HL-60 (cell line): Measurements from ENCODE around the gene CFAP46.

Experiments used
- DNase-seq, 2 experiments: peaks; one replicate each; pipeline ENCODE4 v3.0.0-alpha.2; 2010 to 2020; ENCODE audit warnings: low read depth in 1 of 2, low spot score in 1 of 2
- H3K27ac ChIP-seq: fragments of 250-450 bp; sonication (Bioruptor Pico); replicated peaks from 2 replicates; pipeline ENCODE4 v1.5.1; 2020; ENCODE audit warnings: mild to moderate bottlenecking, moderate library complexity
- H3K27me3 ChIP-seq: fragments of 250-450 bp; sonication (Bioruptor Pico); 2 replicates; pipeline ENCODE4 v1.5.1; 2021; ENCODE audit warnings: mild to moderate bottlenecking, moderate library complexity; ENCODE audit not compliant: insufficient read depth, poor library complexity, severe bottlenecking
- H3K4me3 ChIP-seq: replicated peaks from 2 replicates; pipeline ENCODE4 v1.5.1; 2011; ENCODE audit warnings: mild to moderate bottlenecking, control low read depth, low read length; ENCODE audit not compliant: insufficient read depth
- GABPA ChIP-seq: IDR thresholded peaks from 2 replicates; pipeline ENCODE4 v1.6.1; 2012; ENCODE audit warnings: low read depth
- POLR2AphosphoS5 ChIP-seq: IDR thresholded peaks from 2 replicates; pipeline ENCODE4 v1.6.1; 2012; ENCODE audit warnings: low read depth
- SPI1 ChIP-seq: IDR thresholded peaks from 2 replicates; pipeline ENCODE4 v1.6.1; 2012; ENCODE audit warnings: low read depth, mild to moderate bottlenecking, borderline replicate concordance
- TF ChIP-seq, protein P1 (sequence below): IDR thresholded peaks from one replicate; pipeline ENCODE4 v1.5.1; 2011; ENCODE audit warnings: low read length, control low read depth, inconsistent platforms; ENCODE audit not compliant: insufficient read depth
- TF ChIP-seq, protein P2 (sequence below): IDR thresholded peaks from 2 replicates; pipeline ENCODE4 v1.6.1; 2012; ENCODE audit warnings: low read depth; ENCODE audit not compliant: insufficient replicate concordance

Gene CFAP46

DNA sequence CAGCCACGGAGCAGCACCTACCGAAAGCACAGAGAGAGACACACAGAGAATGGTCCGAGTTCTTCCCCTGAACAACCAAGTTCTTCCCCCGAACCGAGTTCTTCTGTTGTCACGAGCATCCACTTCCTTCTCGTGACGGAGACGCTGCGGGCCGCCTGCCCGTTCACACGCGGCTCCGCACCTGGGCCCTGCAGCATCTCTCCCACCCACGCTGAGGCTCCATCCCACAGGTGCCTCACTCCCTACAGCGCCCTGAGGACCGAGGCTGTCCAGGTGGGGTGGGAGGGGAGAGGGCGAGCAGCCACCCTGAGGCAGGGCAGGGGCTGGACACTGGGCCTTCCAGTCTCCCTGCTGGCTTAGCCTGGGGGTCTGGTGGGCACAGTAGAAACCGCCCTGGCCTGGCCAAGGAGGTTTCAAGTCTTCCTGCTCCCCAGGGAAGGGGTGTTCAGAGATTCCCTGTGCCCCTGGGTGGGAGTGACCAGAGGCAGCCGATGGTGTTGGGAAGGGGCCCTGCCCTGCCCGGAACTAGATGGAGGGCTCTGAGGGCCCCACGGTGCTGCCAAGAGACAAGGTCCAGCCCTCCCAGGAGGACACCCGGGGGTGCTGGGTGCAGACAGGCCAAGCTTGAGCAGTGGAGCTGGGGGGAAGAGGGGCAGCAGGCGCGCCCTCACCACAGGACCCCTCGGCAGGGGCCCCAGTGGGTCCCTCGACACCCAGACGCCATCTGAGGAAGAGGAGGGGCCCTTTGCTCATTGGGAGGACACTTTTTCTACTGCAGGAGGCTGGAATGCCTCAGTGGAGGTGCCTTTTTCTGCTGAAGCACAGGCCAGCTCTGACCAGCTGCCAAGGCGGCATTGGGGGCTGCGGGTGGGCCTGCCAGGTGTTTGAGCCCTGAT is 151.2 kb downstream of the CFAP46 start:
- no peak for DNase-seq
- Histone ChIP-seq H3K27ac (no peak overlapping the region), H3K27me3 (peaks cover 48% of the 10 kb centered on the region), H3K4me3 (no peak overlapping the region)
- TF ChIP-seq POLR2AphosphoS5 (no peak), SPI1 (no peak), GABPA (no peak)
- TF ChIP-seq, protein P1, sequence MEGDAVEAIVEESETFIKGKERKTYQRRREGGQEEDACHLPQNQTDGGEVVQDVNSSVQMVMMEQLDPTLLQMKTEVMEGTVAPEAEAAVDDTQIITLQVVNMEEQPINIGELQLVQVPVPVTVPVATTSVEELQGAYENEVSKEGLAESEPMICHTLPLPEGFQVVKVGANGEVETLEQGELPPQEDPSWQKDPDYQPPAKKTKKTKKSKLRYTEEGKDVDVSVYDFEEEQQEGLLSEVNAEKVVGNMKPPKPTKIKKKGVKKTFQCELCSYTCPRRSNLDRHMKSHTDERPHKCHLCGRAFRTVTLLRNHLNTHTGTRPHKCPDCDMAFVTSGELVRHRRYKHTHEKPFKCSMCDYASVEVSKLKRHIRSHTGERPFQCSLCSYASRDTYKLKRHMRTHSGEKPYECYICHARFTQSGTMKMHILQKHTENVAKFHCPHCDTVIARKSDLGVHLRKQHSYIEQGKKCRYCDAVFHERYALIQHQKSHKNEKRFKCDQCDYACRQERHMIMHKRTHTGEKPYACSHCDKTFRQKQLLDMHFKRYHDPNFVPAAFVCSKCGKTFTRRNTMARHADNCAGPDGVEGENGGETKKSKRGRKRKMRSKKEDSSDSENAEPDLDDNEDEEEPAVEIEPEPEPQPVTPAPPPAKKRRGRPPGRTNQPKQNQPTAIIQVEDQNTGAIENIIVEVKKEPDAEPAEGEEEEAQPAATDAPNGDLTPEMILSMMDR = no peak
- TF ChIP-seq, protein P2, sequence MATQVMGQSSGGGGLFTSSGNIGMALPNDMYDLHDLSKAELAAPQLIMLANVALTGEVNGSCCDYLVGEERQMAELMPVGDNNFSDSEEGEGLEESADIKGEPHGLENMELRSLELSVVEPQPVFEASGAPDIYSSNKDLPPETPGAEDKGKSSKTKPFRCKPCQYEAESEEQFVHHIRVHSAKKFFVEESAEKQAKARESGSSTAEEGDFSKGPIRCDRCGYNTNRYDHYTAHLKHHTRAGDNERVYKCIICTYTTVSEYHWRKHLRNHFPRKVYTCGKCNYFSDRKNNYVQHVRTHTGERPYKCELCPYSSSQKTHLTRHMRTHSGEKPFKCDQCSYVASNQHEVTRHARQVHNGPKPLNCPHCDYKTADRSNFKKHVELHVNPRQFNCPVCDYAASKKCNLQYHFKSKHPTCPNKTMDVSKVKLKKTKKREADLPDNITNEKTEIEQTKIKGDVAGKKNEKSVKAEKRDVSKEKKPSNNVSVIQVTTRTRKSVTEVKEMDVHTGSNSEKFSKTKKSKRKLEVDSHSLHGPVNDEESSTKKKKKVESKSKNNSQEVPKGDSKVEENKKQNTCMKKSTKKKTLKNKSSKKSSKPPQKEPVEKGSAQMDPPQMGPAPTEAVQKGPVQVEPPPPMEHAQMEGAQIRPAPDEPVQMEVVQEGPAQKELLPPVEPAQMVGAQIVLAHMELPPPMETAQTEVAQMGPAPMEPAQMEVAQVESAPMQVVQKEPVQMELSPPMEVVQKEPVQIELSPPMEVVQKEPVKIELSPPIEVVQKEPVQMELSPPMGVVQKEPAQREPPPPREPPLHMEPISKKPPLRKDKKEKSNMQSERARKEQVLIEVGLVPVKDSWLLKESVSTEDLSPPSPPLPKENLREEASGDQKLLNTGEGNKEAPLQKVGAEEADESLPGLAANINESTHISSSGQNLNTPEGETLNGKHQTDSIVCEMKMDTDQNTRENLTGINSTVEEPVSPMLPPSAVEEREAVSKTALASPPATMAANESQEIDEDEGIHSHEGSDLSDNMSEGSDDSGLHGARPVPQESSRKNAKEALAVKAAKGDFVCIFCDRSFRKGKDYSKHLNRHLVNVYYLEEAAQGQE = no peak

DNA sequence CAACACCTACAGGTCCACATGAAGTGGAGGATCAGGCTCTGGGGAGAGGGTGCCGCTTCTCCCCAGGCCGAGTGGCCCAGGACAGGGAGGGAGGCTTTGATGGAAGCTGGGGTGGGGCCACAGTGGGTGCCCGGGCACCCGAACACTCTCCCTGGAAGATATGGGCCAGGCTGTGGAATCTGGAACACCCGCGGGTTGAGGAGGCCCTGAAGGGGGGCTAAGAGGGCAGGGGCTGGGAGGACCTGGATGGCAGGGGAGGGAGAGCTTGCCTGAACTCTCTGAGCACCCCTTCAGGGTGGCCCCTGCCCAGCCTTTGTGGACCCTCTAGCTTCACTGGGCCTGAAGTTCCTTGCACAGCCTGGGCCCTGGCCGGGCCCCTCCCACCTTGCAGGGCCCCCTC is 151.9 kb downstream of the CFAP46 start:
- no peak for DNase-seq
- Histone ChIP-seq H3K4me3 (no peak overlapping the region), H3K27ac (no peak overlapping the region), H3K27me3 (peaks cover 49% of the 10 kb centered on the region)
- TF ChIP-seq, protein P1 = no peak
- no peak for TF ChIP-seq SPI1
- TF ChIP-seq GABPA = no peak
- TF ChIP-seq, protein P2 = no peak
- TF ChIP-seq POLR2AphosphoS5 = no peak

DNA sequence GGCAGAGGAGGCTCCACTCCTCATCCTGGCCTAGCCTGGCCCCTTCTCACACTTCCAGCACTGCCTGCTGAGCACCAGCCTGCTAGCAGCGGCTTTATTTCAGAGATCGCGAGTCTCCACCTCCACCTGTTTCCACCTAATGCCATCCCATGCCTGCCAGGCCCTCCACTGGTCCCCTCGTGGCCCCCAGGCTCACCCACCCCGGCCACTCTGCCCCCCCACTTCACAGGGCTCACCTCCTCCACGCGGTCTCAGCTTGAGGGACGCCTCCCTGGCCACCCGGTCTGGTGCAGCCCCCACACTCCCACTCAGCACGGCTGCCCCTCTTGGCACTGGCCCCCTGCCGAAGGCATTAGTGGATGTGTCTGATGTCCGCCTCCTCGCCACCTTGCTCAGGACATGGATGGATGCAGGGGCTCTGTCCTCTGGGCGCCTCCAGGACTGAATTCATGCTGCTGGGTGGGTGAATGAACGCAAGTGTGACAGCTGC is 152.7 kb downstream of the CFAP46 start:
- Histone ChIP-seq H3K27ac (no peak overlapping the region), H3K27me3 (peaks cover 51% of the 10 kb centered on the region), H3K4me3 (no peak overlapping the region)
- no peak for DNase-seq
- TF ChIP-seq, protein P2 = no peak
- TF ChIP-seq SPI1 (no peak), POLR2AphosphoS5 (no peak), GABPA (no peak)
- TF ChIP-seq, protein P1 = no peak
